GM23338 (cell line): ENCODE results near the gene TOGARAM1. TPM values are rescaled to one million over a fixed set of nuclear protein-coding genes. Genes with fewer than 3 reads are reported as not detected.

ENCODE experiments used
- ATAC-seq: fragments of 200-7000 bp; cut with Tn5 transposase; 3 replicates; pipeline ENCODE4 v1.9.1; 2020
- DNase-seq: peaks from one replicate; pipeline ENCODE4 v3.0.0-alpha.2; 2015; ENCODE audit warnings: low spot score
- H2AFZ ChIP-seq: fragments of 200-600 bp; sonication (generic); 2 replicates; pipeline ENCODE4 v1.8.0; 2016; ENCODE audit warnings: antibody characterized with exemption, mild to moderate bottlenecking, moderate library complexity
- H3F3A ChIP-seq: fragments of 200-600 bp; sonication (generic); replicated peaks from 2 replicates; pipeline ENCODE4 v1.8.0; 2017; ENCODE audit warnings: antibody characterized with exemption, mixed run types, low read depth
- H3K27ac ChIP-seq: fragments of 200-600 bp; sonication (generic); 2 replicates; pipeline ENCODE4 v1.6.1; 2016; ENCODE audit warnings: low read depth
- H3K27me3 ChIP-seq: fragments of 200-600 bp; sonication (generic); 2 replicates; pipeline ENCODE4 v1.8.0; 2016; ENCODE audit warnings: mild to moderate bottlenecking, mixed run types, moderate library complexity; ENCODE audit not compliant: insufficient read depth
- H3K36me3 ChIP-seq: fragments of 200-600 bp; sonication (generic); 2 replicates; pipeline ENCODE4 v1.8.0; 2016; ENCODE audit warnings: mild to moderate bottlenecking; ENCODE audit not compliant: insufficient read depth
- H3K4me1 ChIP-seq: fragments of 200-600 bp; sonication (generic); 2 replicates; pipeline ENCODE4 v1.8.0; 2016; ENCODE audit warnings: mild to moderate bottlenecking, moderate library complexity; ENCODE audit not compliant: insufficient read depth
- H3K4me2 ChIP-seq: fragments of 200-600 bp; sonication (generic); 2 replicates; pipeline ENCODE4 v1.7.1; 2017; ENCODE audit warnings: mixed run types
- H3K4me3 ChIP-seq: fragments of 200-600 bp; sonication (generic); 2 replicates; pipeline ENCODE4 v1.6.1; 2016; ENCODE audit warnings: mixed run types
- H3K79me2 ChIP-seq: fragments of 200-600 bp; sonication (generic); replicated peaks from 2 replicates; pipeline ENCODE4 v1.8.0; 2017; ENCODE audit warnings: mild to moderate bottlenecking; ENCODE audit not compliant: insufficient read depth
- H3K9me2 ChIP-seq: fragments of 200-600 bp; sonication (generic); 2 replicates; pipeline ENCODE4 v1.8.0; 2017; ENCODE audit not compliant: insufficient read depth
- H4K20me1 ChIP-seq: fragments of 200-600 bp; sonication (generic); replicated peaks from 2 replicates; pipeline ENCODE4 v1.8.0; 2017; ENCODE audit warnings: mild to moderate bottlenecking; ENCODE audit not compliant: insufficient read depth
- H3K27ac Mint-ChIP-seq: 2 replicates; pipeline ENCODE4 v1.8.0; 2020; ENCODE audit warnings: inconsistent platforms, mild to moderate bottlenecking, moderate library complexity, mixed read lengths
- H3K27me3 Mint-ChIP-seq: 3 replicates; pipeline ENCODE4 v1.8.0; 2022; ENCODE audit warnings: low read depth, mild to moderate bottlenecking, moderate library complexity, mixed read lengths, inconsistent platforms; ENCODE audit not compliant: insufficient read depth, poor library complexity
- H3K36me3 Mint-ChIP-seq: 3 replicates; pipeline ENCODE4 v1.8.0; 2021; ENCODE audit warnings: low read depth, mild to moderate bottlenecking, inconsistent platforms, moderate library complexity, mixed read lengths
- H3K4me1 Mint-ChIP-seq: 3 replicates; pipeline ENCODE4 v1.8.0; 2020; ENCODE audit warnings: mild to moderate bottlenecking, inconsistent platforms, mixed read lengths
- H3K4me3 Mint-ChIP-seq: 3 replicates; pipeline ENCODE4 v1.8.0; 2021; ENCODE audit warnings: moderate library complexity, mild to moderate bottlenecking, inconsistent platforms, mixed read lengths
- H3K9me3 Mint-ChIP-seq: 3 replicates; pipeline ENCODE4 v1.8.0; 2020; ENCODE audit warnings: moderate library complexity, mild to moderate bottlenecking, inconsistent platforms, mixed read lengths
- CREB1 ChIP-seq: fragments of 250-450 bp; sonication (Bioruptor Pico); IDR thresholded peaks from 2 replicates; pipeline ENCODE4 v1.5.0; 2020; ENCODE audit warnings: low read depth, mild to moderate bottlenecking, moderate library complexity
- EZH2 ChIP-seq: fragments of 200-600 bp; sonication (generic); IDR thresholded peaks from one replicate; pipeline ENCODE4 v1.8.0; 2017; ENCODE audit warnings: antibody characterized with exemption, mild to moderate bottlenecking, low read depth; ENCODE audit not compliant: unreplicated experiment
- EZH2phosphoT487 ChIP-seq: fragments of 200-600 bp; sonication (generic); IDR thresholded peaks from one replicate; pipeline ENCODE4 v1.8.1; 2018; ENCODE audit warnings: antibody characterized with exemption; ENCODE audit not compliant: unreplicated experiment
- JUNB ChIP-seq: IDR thresholded peaks from one replicate; pipeline ENCODE4 v1.6.1; 2016; ENCODE audit warnings: antibody characterized with exemption; ENCODE audit not compliant: unreplicated experiment
- NANOG ChIP-seq: IDR thresholded peaks from 2 replicates; pipeline ENCODE4 v1.6.1; 2016; ENCODE audit warnings: antibody characterized with exemption, borderline replicate concordance
- POLR2AphosphoS5 ChIP-seq: IDR thresholded peaks from 2 replicates; pipeline ENCODE4 v1.6.1; 2016; ENCODE audit warnings: antibody characterized with exemption, low read depth
- STAT1 ChIP-seq: IDR thresholded peaks from one replicate; pipeline ENCODE4 v1.6.1; 2016; ENCODE audit warnings: antibody characterized with exemption; ENCODE audit not compliant: unreplicated experiment
- ZNF114 ChIP-seq: fragments of 250-450 bp; sonication (Bioruptor Pico); IDR thresholded peaks from 2 replicates; pipeline ENCODE4 v1.5.0; 2020; ENCODE audit warnings: mild to moderate bottlenecking, moderate library complexity
- ZNF331 ChIP-seq: fragments of 250-450 bp; sonication (Bioruptor Pico); IDR thresholded peaks from 2 replicates; pipeline ENCODE4 v1.5.0; 2020; ENCODE audit warnings: low read depth, mild to moderate bottlenecking, moderate library complexity
- polyA plus RNA-seq: library from polyadenylated mRNA; unstranded; fragments of >200 nt; fragmentation: Nextera tagmentation; extraction: Ambion mirVana; gene quantifications from 2 replicates; pipeline ENCODE4 v1.2.1, GENCODE V29; 2016
- total RNA-seq: library from RNA; depleted of rRNA; stranded (reverse); fragments of >200 nt; shearing (Covaris generic); gene quantifications from 2 replicates; pipeline ENCODE4 v1.2.3, GENCODE V29; 2014
- TF ChIP-seq, protein P1 (sequence below): IDR thresholded peaks from 2 replicates; pipeline ENCODE4 v1.6.1; 2016; ENCODE audit warnings: antibody characterized with exemption
- TF ChIP-seq, protein P2 (sequence below): fragments of 250-450 bp; sonication (Bioruptor Pico); IDR thresholded peaks from 2 replicates; pipeline ENCODE4 v1.5.0; 2020; ENCODE audit warnings: mild to moderate bottlenecking, moderate library complexity
- TF ChIP-seq, protein P3 (sequence below): IDR thresholded peaks from one replicate; pipeline ENCODE4 v1.6.1; 2018; ENCODE audit warnings: antibody characterized with exemption; ENCODE audit not compliant: unreplicated experiment
- TF ChIP-seq, protein P4 (sequence below), 2 experiments: fragments of 200-600 bp in 1 of 2; sonication (generic) in 1 of 2; conservative IDR thresholded peaks; 2 replicates each; pipeline versions ENCODE4 v1.5.1 to v1.6.1; 2016 to 2017; ENCODE audit warnings: antibody characterized with exemption in 2 of 2, low read depth in 2 of 2, mild to moderate bottlenecking in 2 of 2, moderate library complexity in 1 of 2

TOGARAM1 gene
- total and polyA plus RNA-seq, 2 experiments from 2014 or later: 9.6 to 9.8 TPM

DNA sequence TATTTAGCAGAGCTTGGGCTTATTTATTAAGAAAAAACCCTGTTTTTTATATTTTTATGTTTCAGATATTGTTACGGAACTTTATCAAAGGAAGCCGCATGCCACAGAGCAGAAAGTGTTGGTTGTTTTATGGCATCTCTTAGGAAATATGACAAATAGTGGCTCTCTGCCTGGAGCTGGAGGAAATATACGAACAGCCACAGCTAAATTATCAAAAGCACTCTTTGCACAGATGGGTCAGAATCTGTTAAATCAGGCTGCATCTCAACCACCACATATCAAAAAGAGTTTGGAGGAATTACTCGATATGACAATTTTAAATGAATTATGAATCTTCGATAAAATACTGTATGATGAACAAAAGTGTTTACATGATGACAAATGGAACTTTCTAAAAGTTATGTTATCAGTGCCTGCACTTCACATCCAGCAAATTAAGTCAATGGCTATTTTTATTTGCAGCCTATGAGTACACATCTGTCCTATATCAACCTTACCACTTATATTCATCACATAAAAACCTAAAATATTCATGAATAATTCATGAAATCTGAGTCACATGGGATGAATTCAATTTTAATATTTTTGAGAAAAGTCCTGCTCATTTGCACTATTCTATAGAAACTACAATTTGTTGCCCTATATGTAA, 111.4 kb downstream of the TOGARAM1 start:
- ATAC-seq: no peak
- H3K27ac ChIP-seq: no peak overlapping the region

More for the DNA sequence above, 111.4 kb downstream of the TOGARAM1 start:
- no peaks in the 10 kb centered on the region for H3K27me3 Mint-ChIP-seq
- no peaks in the 10 kb centered on the region for H3K9me2 ChIP-seq
- no peak overlapping the region for H3K27ac Mint-ChIP-seq
- no peaks in the 10 kb centered on the region for H3K9me3 Mint-ChIP-seq
- no peak overlapping the region for H3K4me3 ChIP-seq
- H4K20me1 ChIP-seq: no peaks in the 10 kb centered on the region
- H3K36me3 ChIP-seq: no peaks in the 10 kb centered on the region
- H2AFZ ChIP-seq: no peak overlapping the region
- TF ChIP-seq EZH2phosphoT487 (no peak), CREB1 (CRISPR knock-in tag) (no peak), ZNF331 (CRISPR knock-in tag) (no peak), NANOG (no peak), JUNB (no peak), STAT1 (no peak), EZH2 (no peak), POLR2AphosphoS5 (no peak), ZNF114 (no peak)
- TF ChIP-seq, protein P1, sequence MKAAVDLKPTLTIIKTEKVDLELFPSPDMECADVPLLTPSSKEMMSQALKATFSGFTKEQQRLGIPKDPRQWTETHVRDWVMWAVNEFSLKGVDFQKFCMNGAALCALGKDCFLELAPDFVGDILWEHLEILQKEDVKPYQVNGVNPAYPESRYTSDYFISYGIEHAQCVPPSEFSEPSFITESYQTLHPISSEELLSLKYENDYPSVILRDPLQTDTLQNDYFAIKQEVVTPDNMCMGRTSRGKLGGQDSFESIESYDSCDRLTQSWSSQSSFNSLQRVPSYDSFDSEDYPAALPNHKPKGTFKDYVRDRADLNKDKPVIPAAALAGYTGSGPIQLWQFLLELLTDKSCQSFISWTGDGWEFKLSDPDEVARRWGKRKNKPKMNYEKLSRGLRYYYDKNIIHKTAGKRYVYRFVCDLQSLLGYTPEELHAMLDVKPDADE: no peak
- TF ChIP-seq, protein P2, sequence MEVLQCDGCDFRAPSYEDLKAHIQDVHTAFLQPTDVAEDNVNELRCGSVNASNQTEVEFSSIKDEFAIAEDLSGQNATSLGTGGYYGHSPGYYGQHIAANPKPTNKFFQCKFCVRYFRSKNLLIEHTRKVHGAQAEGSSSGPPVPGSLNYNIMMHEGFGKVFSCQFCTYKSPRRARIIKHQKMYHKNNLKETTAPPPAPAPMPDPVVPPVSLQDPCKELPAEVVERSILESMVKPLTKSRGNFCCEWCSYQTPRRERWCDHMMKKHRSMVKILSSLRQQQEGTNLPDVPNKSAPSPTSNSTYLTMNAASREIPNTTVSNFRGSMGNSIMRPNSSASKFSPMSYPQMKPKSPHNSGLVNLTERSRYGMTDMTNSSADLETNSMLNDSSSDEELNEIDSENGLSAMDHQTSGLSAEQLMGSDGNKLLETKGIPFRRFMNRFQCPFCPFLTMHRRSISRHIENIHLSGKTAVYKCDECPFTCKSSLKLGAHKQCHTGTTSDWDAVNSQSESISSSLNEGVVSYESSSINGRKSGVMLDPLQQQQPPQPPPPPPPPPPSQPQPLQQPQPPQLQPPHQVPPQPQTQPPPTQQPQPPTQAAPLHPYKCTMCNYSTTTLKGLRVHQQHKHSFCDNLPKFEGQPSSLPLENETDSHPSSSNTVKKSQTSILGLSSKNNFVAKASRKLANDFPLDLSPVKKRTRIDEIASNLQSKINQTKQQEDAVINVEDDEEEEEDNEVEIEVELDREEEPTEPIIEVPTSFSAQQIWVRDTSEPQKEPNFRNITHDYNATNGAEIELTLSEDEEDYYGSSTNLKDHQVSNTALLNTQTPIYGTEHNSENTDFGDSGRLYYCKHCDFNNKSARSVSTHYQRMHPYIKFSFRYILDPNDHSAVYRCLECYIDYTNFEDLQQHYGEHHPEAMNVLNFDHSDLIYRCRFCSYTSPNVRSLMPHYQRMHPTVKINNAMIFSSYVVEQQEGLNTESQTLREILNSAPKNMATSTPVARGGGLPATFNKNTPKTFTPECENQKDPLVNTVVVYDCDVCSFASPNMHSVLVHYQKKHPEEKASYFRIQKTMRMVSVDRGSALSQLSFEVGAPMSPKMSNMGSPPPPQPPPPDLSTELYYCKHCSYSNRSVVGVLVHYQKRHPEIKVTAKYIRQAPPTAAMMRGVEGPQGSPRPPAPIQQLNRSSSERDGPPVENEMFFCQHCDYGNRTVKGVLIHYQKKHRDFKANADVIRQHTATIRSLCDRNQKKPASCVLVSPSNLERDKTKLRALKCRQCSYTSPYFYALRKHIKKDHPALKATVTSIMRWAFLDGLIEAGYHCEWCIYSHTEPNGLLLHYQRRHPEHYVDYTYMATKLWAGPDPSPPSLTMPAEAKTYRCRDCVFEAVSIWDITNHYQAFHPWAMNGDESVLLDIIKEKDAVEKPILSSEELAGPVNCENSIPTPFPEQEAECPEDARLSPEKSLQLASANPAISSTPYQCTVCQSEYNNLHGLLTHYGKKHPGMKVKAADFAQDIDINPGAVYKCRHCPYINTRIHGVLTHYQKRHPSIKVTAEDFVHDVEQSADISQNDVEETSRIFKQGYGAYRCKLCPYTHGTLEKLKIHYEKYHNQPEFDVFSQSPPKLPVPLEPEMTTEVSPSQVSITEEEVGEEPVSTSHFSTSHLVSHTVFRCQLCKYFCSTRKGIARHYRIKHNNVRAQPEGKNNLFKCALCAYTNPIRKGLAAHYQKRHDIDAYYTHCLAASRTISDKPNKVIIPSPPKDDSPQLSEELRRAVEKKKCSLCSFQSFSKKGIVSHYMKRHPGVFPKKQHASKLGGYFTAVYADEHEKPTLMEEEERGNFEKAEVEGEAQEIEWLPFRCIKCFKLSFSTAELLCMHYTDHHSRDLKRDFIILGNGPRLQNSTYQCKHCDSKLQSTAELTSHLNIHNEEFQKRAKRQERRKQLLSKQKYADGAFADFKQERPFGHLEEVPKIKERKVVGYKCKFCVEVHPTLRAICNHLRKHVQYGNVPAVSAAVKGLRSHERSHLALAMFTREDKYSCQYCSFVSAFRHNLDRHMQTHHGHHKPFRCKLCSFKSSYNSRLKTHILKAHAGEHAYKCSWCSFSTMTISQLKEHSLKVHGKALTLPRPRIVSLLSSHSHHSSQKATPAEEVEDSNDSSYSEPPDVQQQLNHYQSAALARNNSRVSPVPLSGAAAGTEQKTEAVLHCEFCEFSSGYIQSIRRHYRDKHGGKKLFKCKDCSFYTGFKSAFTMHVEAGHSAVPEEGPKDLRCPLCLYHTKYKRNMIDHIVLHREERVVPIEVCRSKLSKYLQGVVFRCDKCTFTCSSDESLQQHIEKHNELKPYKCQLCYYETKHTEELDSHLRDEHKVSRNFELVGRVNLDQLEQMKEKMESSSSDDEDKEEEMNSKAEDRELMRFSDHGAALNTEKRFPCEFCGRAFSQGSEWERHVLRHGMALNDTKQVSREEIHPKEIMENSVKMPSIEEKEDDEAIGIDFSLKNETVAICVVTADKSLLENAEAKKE (CRISPR knock-in tag): no peak
- TF ChIP-seq, protein P3, sequence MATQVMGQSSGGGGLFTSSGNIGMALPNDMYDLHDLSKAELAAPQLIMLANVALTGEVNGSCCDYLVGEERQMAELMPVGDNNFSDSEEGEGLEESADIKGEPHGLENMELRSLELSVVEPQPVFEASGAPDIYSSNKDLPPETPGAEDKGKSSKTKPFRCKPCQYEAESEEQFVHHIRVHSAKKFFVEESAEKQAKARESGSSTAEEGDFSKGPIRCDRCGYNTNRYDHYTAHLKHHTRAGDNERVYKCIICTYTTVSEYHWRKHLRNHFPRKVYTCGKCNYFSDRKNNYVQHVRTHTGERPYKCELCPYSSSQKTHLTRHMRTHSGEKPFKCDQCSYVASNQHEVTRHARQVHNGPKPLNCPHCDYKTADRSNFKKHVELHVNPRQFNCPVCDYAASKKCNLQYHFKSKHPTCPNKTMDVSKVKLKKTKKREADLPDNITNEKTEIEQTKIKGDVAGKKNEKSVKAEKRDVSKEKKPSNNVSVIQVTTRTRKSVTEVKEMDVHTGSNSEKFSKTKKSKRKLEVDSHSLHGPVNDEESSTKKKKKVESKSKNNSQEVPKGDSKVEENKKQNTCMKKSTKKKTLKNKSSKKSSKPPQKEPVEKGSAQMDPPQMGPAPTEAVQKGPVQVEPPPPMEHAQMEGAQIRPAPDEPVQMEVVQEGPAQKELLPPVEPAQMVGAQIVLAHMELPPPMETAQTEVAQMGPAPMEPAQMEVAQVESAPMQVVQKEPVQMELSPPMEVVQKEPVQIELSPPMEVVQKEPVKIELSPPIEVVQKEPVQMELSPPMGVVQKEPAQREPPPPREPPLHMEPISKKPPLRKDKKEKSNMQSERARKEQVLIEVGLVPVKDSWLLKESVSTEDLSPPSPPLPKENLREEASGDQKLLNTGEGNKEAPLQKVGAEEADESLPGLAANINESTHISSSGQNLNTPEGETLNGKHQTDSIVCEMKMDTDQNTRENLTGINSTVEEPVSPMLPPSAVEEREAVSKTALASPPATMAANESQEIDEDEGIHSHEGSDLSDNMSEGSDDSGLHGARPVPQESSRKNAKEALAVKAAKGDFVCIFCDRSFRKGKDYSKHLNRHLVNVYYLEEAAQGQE: no peak
- TF ChIP-seq, protein P4, sequence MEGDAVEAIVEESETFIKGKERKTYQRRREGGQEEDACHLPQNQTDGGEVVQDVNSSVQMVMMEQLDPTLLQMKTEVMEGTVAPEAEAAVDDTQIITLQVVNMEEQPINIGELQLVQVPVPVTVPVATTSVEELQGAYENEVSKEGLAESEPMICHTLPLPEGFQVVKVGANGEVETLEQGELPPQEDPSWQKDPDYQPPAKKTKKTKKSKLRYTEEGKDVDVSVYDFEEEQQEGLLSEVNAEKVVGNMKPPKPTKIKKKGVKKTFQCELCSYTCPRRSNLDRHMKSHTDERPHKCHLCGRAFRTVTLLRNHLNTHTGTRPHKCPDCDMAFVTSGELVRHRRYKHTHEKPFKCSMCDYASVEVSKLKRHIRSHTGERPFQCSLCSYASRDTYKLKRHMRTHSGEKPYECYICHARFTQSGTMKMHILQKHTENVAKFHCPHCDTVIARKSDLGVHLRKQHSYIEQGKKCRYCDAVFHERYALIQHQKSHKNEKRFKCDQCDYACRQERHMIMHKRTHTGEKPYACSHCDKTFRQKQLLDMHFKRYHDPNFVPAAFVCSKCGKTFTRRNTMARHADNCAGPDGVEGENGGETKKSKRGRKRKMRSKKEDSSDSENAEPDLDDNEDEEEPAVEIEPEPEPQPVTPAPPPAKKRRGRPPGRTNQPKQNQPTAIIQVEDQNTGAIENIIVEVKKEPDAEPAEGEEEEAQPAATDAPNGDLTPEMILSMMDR (conservative IDR thresholded peaks at IDR 0.05; ENCODE audit: low read depth in 2 of 2): no peak
- no peaks in the 10 kb centered on the region for H3K79me2 ChIP-seq
- no peak overlapping the region for H3K4me2 ChIP-seq
- H3K36me3 Mint-ChIP-seq: peaks cover 5% of the 10 kb centered on the region; the same call in 1 of the 3 replicates
- no peak for DNase-seq
- no peaks in the 10 kb centered on the region for H3K27me3 ChIP-seq
- H3K4me1 Mint-ChIP-seq: peaks cover 5% of the 10 kb centered on the region
- no peaks in the 10 kb centered on the region for H3F3A ChIP-seq
- no peak overlapping the region for H3K4me3 Mint-ChIP-seq
- peaks cover 10% of the 10 kb centered on the region; the same call in 1 of the 2 replicates for H3K4me1 ChIP-seq
